GM06990 (cell line): ENCODE results near the gene LGALS9.
"Not testable (repeated sequence)": the region's sequence is repeated elsewhere in the genome, so short reads cannot be mapped to it uniquely, and the experiment has no call there.

Experiments used
- DNase-seq: peaks from one replicate; pipeline ENCODE4 v3.0.0-alpha.2; 2011; ENCODE audit not compliant: insufficient read length; ENCODE audit errors: extremely low read depth
- H3K27me3 ChIP-seq: replicated peaks from 2 replicates; pipeline ENCODE4 v1.6.0; 2011; ENCODE audit warnings: low read length; ENCODE audit not compliant: control insufficient read depth, insufficient read depth
- H3K36me3 ChIP-seq: 2 replicates; pipeline ENCODE4 v1.5.1; 2011; ENCODE audit warnings: low read length; ENCODE audit not compliant: control insufficient read depth, insufficient read depth
- H3K4me3 ChIP-seq: replicated peaks from 2 replicates; pipeline ENCODE4 v1.5.1; 2011; ENCODE audit warnings: low read depth, mild to moderate bottlenecking, control low read depth, low read length
- CTCF ChIP-seq: IDR thresholded peaks from 2 replicates; pipeline ENCODE4 v1.5.1; 2011; ENCODE audit warnings: low read length, control low read depth, mild to moderate bottlenecking, inconsistent platforms; ENCODE audit not compliant: insufficient read depth, poor library complexity, severe bottlenecking

LGALS9 gene

GRCh38 chr17:27669850-27670249, 38.9 kb downstream of the LGALS9 start:
- no peaks in the 10 kb centered on the region; the same call in 1 of the 2 replicates for H3K27me3 ChIP-seq
- H3K36me3 ChIP-seq, result no peaks in the 10 kb centered on the region
- no peak for TF ChIP-seq CTCF
- DNase-seq, result no peak
- H3K4me3 ChIP-seq, result no peak overlapping the region

- no peak for TF ChIP-seq CTCF
- Histone ChIP-seq H3K36me3 (no peaks in the 10 kb centered on the region), H3K27me3 (no peaks in the 10 kb centered on the region; the same call in 1 of the 2 replicates), H3K4me3 (no peak overlapping the region)
- no peak for DNase-seq
Observed at GRCh38 chr17:27670791-27671590, 40.0 kb downstream of the LGALS9 start.

- no peaks in the 10 kb centered on the region; the same call in 1 of the 2 replicates for H3K27me3 ChIP-seq
- no peak for DNase-seq
- no peaks in the 10 kb centered on the region for H3K36me3 ChIP-seq
- TF ChIP-seq CTCF, result no peak
- H3K4me3 ChIP-seq, result no peak overlapping the region
Observed at GRCh38 chr17:27671591-27671910, 40.6 kb downstream of the LGALS9 start.

GRCh38 chr17:27671977-27672480, 41.0 kb downstream of the LGALS9 start:
- H3K36me3 ChIP-seq, DNase-seq, H3K27me3 ChIP-seq, H3K4me3 ChIP-seq: not testable (repeated sequence)

GRCh38 chr17:27674335-27674734, 43.3 kb downstream of the LGALS9 start:
- H3K36me3 ChIP-seq, result no peaks in the 10 kb centered on the region
- no peak for DNase-seq
- H3K4me3 ChIP-seq, result no peak overlapping the region
- no peak for TF ChIP-seq CTCF
- no peaks in the 10 kb centered on the region; the same call in 1 of the 2 replicates for H3K27me3 ChIP-seq

GRCh38 chr17:27677191-27677590, 46.2 kb downstream of the LGALS9 start:
- no peaks in the 10 kb centered on the region; the same call in 1 of the 2 replicates for H3K27me3 ChIP-seq
- no peaks in the 10 kb centered on the region for H3K36me3 ChIP-seq
- TF ChIP-seq CTCF, result no peak
- no peak for DNase-seq
- H3K4me3 ChIP-seq, result no peak overlapping the region

- not testable (repeated sequence) for H3K27me3 ChIP-seq, H3K36me3 ChIP-seq, H3K4me3 ChIP-seq, DNase-seq
Observed at GRCh38 chr17:27686322-27686721, 55.3 kb downstream of the LGALS9 start.
